Tibial artery (tissue), 4 donors: ENCODE measurements around the gene LCN2.

Source experiments
- DNase-seq, 2 donors: peaks; one replicate each; pipeline ENCODE4 v3.0.0-alpha.2; 2019
- H3K27ac ChIP-seq, 2 donors: fragments of 200-600 bp; sonication (generic) in 1 of 2; 1 replicate in 1 of 2; 2 replicates in 1 of 2; pipeline ENCODE4 v1.5.1; 2018 to 2019; ENCODE audit warnings: mild to moderate bottlenecking in 1 of 2
- H3K27me3 ChIP-seq, 2 donors: fragments of 200-600 bp; sonication (generic) in 1 of 2; one replicate each; pipeline versions ENCODE4 v1.5.1 to v1.6.0; 2016 to 2019
- H3K36me3 ChIP-seq, 3 donors: fragments of 200-600 bp; sonication (generic) in 2 of 3; one replicate each; pipeline ENCODE4 v1.5.1; 2016 to 2019; ENCODE audit warnings: mild to moderate bottlenecking in 2 of 3
- H3K4me1 ChIP-seq, 4 donors: fragments of 200-600 bp; sonication (generic) in 2 of 4; 1 replicate in 3 of 4; 2 replicates in 1 of 4; pipeline ENCODE4 v1.5.1; 2016 to 2019
- H3K4me3 ChIP-seq, 2 donors: fragments of 200-600 bp; sonication (generic) in 1 of 2; 1 replicate in 1 of 2; 2 replicates in 1 of 2; pipeline ENCODE4 v1.5.1; 2018 to 2019; ENCODE audit warnings: mild to moderate bottlenecking in 2 of 2
- H3K9me3 ChIP-seq, 3 donors: fragments of 200-600 bp; sonication (generic) in 1 of 3; one replicate each; pipeline ENCODE4 v1.5.1; 2016 to 2019
- intact Hi-C: fragments of 100-400 bp; cut with DNase I; formaldehyde crosslinking; loops from one replicate; pipeline ENCODE4 v1.15.0; 2023; ENCODE audit warnings: low total_unique reads
- TF ChIP-seq, protein P1 (sequence below), 2 experiments: fragments of 200-600 bp in 1 of 2; fragments of 450-650 bp in 1 of 2; IDR thresholded peaks; one replicate each; pipeline ENCODE4 v1.5.1; 2017 to 2019; ENCODE audit warnings: antibody characterized with exemption in 2 of 2, mild to moderate bottlenecking in 1 of 2, moderate library complexity in 1 of 2

The LCN2 gene

DNA sequence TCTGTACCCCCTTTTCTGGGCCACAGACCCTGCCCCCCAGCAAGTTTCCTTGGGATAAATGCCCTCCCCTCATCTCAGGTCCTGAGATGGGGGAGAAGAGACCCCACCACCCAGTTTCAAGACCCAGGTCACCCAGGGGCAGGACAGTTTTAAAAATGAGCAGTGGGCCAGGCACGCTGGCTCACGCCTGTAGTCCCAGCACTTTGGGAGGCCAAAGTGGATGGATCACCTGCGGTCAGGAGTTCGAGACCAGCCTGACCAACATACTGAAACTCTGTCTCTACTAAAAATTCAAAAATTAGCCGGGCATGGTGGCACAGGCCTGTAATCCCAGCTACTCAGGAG, 27.8 kb upstream of the LCN2 start:
- Histone ChIP-seq H3K4me1 (peaks cover 0 to 25% (median 19%) of the 10 kb centered on the region in 4 donors), H3K27ac (no peak overlapping the region), H3K36me3 (peaks cover 8 to 47% (median 44%) of the 10 kb centered on the region in 3 donors), H3K27me3 (no peaks in the 10 kb centered on the region), H3K9me3 (no peaks in the 10 kb centered on the region), H3K4me3 (no peak overlapping the region)
- intact Hi-C loops, result no loop called here
- TF ChIP-seq, protein P1, sequence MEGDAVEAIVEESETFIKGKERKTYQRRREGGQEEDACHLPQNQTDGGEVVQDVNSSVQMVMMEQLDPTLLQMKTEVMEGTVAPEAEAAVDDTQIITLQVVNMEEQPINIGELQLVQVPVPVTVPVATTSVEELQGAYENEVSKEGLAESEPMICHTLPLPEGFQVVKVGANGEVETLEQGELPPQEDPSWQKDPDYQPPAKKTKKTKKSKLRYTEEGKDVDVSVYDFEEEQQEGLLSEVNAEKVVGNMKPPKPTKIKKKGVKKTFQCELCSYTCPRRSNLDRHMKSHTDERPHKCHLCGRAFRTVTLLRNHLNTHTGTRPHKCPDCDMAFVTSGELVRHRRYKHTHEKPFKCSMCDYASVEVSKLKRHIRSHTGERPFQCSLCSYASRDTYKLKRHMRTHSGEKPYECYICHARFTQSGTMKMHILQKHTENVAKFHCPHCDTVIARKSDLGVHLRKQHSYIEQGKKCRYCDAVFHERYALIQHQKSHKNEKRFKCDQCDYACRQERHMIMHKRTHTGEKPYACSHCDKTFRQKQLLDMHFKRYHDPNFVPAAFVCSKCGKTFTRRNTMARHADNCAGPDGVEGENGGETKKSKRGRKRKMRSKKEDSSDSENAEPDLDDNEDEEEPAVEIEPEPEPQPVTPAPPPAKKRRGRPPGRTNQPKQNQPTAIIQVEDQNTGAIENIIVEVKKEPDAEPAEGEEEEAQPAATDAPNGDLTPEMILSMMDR (IDR thresholded peaks at IDR 0.05), result no peak
- DNase-seq, result no peak

DNA sequence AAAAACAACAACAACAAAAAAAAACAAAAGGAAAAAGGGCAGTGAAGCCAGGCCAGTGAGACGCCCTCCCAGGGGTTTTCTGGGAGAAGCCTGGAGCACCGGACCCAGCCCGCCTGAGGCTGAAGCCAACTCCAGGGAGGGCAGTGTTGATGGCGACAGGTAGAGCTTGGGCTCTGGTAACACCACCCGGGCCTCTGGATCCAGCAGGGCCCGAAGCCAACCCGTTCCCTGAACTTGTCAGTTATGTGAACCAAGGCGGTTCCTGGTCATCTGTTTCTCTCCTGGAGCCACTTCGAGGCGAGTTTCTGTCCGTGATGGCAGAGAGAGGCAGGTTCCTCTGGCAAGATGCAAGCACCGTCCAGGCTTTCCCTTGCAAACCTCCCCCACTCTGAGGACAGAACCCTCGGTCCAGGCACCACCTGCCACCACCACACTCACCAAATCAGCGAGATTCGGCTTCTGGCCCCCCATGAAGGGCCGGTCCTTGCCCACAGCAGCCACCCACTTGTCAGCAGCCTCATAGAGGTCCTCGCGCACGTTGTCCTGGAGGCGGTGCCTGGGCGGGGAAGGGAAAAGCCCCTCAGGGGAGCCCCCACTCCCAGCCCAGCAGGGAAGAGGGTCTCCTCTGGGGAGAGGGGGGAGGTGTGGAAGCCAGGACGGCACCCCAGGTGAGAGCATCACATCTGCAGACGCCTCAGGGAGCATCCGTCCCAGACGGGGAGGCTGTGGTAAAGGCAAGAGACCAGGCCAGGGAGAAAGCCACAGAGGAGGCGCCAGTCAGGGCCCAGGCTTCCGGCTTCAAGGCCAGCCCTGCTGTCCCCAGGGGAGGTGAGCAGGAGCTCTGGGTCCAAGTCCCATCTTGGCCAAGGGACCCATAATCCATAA, 27.1 kb upstream of the LCN2 start:
- intact Hi-C loops, result no loop called here
- Histone ChIP-seq H3K27ac (no peak overlapping the region), H3K4me3 (no peak overlapping the region), H3K36me3 (peaks cover 8 to 47% (median 44%) of the 10 kb centered on the region in 3 donors), H3K9me3 (no peaks in the 10 kb centered on the region), H3K4me1 (peaks cover 0 to 31% (median 25%) of the 10 kb centered on the region in 4 donors), H3K27me3 (no peaks in the 10 kb centered on the region)
- TF ChIP-seq, protein P1 (IDR thresholded peaks at IDR 0.05), result no peak
- DNase-seq, result peak in 1 of 2 donors; percentile 59

DNA sequence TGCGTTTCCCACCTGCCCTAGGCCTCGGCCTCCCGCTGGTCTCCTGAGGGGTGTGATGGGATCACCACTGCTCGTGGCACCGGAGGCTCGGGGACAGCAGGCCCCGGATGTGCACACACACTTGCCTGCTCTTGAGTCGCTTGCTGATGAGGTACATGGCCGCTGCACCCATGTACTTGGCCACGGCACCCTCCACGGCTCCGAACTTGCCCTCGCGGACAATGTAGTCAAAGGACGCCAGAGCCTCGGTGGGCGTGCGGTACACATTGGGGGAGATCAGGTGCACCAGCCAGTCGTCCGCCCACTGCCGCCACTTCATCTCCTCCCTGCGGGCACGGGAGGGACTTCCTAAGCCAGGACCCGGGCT, 26.5 kb upstream of the LCN2 start:
- intact Hi-C loops, result no loop called here
- Histone ChIP-seq H3K4me1 (peaks cover 0 to 30% (median 23%) of the 10 kb centered on the region in 4 donors), H3K36me3 (peaks cover 8 to 47% (median 44%) of the 10 kb centered on the region in 3 donors), H3K4me3 (no peak overlapping the region), H3K9me3 (no peaks in the 10 kb centered on the region), H3K27me3 (no peaks in the 10 kb centered on the region), H3K27ac (no peak overlapping the region)
- TF ChIP-seq, protein P1 (IDR thresholded peaks at IDR 0.05), result no peak
- no peak for DNase-seq

DNA sequence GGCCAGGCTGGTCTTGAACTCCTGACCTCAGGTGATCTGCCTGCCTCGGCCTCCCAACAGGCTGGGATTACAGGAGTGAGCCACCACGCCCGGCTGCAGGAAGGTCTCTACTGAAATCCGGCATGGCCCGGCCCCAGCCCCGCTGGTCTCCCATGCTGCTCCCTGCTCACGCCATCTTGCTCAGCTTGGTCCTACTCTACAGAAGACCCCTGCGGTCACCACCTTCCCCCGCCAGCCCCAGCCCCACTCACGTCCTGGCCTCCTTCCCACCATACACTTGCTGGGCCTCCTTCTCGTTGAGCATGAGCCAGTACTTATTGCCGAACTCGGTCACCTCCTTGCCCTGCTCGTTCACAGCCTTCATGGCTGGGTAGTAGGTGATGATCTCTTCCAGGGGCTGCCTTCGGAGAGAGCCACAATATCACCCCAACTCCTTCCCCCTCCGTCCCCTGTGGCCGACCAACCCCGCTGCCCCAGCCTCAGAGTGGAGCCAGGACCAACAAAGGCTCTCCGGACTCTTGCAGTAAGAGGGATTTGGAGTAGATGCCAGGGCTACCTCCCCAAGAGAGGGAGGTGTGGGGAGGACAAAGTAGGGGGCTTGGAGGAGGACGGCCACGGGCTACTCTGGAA, 25.7 kb upstream of the LCN2 start:
- Histone ChIP-seq H3K4me1 (peaks cover 0 to 26% (median 20%) of the 10 kb centered on the region in 4 donors), H3K36me3 (peaks cover 8 to 47% (median 44%) of the 10 kb centered on the region in 3 donors), H3K4me3 (no peak overlapping the region), H3K27ac (no peak overlapping the region), H3K9me3 (no peaks in the 10 kb centered on the region), H3K27me3 (no peaks in the 10 kb centered on the region)
- no peak for DNase-seq
- intact Hi-C loops, result no loop called here
- TF ChIP-seq, protein P1 (IDR thresholded peaks at IDR 0.05), result no peak

DNA sequence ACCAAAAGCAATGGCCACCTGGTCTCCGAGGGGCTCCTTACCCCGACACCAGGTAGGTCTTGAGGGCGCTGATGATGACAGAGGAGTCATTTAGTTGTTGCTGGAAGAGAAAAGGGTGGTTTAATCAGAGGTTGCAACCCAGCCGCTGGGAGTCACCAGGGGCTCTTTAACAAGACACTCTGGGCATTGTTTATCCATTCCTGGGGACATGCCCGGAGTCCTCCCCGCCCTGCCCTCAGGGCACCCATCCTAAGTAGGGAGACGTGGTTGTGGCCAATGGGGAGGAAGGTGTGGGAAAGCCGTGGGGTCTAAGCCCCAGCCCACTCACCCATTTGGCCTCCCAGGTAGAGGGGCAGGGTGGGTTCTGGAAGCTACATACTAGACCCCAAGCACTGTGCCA, 24.8 kb upstream of the LCN2 start:
- Histone ChIP-seq H3K36me3 (peaks cover 8 to 47% (median 44%) of the 10 kb centered on the region in 3 donors), H3K27ac (no peak overlapping the region), H3K27me3 (no peaks in the 10 kb centered on the region), H3K4me3 (no peak overlapping the region), H3K4me1 (peaks cover 0 to 35% (median 26%) of the 10 kb centered on the region in 4 donors), H3K9me3 (no peaks in the 10 kb centered on the region)
- TF ChIP-seq, protein P1 (IDR thresholded peaks at IDR 0.05), result no peak
- intact Hi-C loops, result no loop called here
- no peak for DNase-seq
